Effector CD8-positive, alpha-beta T cell (primary cell): Measurements from ENCODE around the gene NTMT2.
"Not testable (repeated sequence)": the region's sequence is repeated elsewhere in the genome, so short reads cannot be mapped to it uniquely, and the experiment has no call there.

Source experiments
- DNase-seq: peaks from one replicate; lab custom pipeline; 2025; lab: John Stamatoyannopoulos, UW
- total RNA-seq, 4 experiments: gene quantifications; one replicate each; lab custom pipeline; 2026; lab: John Stamatoyannopoulos, UW

NTMT2 gene
- total RNA-seq = 0 reads per million in 4 experiments

GRCh38 chr1:170145770-170146676, at the start of gene NTMT2:
Gene NTMT2 (plus strand): TSS chr1:170145959. CDS start chr1:170146108, 149 bp downstream.
- DNase-seq = no peak

DNA sequence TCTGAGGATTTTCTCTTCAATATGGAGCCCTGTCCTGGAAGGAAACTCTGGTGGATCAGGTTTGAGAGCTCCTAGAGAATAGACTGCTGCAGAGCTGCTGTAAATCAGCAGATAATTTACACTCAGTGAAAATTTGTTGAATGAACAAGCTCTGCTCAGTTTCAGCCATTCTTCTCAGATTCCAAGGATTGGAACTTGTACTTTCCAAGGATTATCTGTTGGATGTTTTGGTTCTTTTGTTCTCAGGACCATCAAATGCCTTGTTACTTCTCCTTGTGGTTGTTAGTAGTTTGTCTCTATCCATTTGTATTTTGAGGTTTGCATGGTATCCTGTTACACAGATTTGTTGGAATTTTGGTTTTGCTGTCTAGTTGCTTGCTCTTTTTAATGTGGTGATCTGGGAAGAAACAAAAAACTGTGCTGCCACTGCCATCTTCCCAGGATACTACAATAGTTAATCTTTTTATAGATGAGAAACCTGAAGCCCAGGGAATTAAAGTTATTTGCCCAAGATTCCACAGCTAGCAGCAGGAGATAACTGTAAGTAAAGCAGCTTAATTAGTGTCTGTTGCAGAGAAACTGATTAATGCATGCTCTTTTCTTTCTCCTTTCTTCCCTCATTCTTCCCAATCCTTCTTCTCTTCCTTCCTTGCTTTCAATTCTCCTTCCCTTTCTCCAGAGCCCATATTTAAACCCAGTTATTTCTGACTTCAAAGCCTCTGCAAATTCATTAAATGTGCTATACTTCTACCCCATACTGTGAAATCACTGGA, 49.6 kb upstream of the NTMT2 start:
- DNase-seq = no peak

GRCh38 chr1:170096806-170097340, 48.9 kb upstream of the NTMT2 start:
- DNase-seq = no peak

DNA sequence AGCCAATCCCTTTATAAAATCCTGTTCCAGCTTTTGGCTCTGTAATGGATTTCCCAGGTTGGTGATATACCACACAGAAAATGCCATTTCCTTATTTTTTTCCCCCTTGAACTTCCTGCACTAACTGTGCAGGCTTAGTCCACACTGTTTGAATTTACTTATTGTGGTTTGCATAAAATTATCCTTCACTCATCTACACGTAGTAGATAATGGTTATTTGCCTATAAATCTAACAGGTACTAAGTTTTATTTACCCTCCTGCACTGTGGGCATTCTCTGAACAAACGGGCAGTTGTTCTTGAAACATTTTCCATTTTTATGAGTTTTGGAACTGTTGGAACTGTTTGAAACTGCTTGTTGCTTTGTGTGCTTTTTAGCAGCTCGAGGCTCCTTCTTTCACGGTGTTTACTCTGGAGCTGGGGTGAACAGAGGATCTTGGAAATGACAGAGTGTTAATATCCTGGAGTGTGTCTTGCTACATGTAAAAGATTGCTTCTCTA, 48.3 kb upstream of the NTMT2 start:
- DNase-seq = no peak

GRCh38 chr1:170113140-170113539, 32.6 kb upstream of the NTMT2 start:
- not testable (repeated sequence) for DNase-seq

DNA sequence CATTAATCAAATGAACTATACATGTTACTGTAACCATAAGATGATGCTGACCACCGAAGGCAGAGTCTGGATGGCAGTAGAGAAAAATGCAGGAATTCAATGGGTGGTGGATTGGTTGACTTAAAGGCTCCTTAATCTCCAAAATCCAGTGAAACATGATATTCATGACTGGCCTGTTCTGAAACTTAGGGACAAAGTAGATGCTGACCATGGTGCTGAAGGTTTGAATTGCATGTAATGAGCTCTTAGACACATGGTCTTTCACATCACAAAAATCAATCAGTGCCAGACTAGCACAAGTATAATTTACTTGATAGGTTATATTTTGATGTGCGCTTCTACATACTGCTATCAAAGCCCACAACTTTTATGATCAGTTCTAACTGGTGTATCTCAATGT, 30.9 kb upstream of the NTMT2 start:
- DNase-seq = no peak

- DNase-seq = no peak
Measured at GRCh38 chr1:170122366-170122765, 23.4 kb upstream of the NTMT2 start.

DNA sequence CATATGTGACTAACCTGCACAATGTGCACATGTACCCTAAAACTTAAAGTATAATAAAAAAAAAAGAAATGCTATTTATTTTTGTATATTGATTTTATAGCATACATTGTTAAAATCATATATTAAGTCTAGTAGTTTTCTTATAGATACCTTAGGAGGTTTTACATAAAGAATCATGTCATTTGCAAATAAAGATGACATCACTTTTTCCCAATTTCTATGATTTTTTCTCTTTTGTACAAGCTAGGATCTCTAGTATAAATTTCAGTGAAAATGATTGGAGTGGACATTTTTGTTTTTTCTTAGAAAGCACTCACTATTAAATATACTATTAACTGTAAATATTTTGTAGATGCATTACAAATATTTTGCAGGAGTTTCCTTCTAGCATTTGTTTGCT, 20.5 kb upstream of the NTMT2 start:
- DNase-seq = no peak

DNA sequence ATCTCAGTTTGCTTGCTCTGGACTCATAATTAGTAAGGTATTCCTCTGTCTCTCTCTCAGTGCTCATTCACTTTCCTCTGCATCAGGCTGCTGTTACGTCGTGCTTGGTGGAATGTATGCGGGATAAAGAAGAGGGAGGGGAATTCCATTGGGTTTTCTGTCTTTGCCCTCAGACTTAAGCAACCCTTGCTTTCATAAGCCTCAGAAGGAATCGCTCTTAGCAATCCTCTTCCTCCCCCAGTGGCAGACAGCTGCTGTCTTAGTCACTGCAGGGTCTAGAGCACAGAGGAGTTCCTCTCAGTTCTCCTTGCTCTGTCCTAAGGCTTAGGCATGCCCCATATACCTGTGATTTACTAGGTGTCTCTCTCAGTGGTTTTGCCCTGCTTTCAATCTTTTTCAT, 19.1 kb upstream of the NTMT2 start:
- DNase-seq = no peak

- DNase-seq = no peak
Measured at GRCh38 chr1:170131450-170131849, 14.3 kb upstream of the NTMT2 start.

DNA sequence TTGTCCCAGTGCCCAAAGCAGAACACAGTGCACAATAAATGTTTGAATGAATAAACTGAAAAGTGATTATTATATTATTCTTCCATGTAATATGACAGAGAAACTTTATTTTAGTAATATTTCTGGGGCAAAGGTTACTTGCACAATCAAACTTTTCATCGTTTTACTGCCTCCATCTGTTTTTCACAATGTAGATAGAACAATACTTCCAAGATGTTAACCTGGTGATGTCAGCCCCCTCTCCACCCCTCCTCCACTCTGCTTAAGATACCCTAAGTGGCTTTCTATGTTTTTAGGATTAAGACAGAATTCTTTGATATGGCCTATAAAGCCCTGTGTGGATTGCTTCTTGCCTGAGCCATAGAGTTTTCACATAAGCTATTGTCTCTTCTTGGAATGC, 13.8 kb upstream of the NTMT2 start:
- no peak for DNase-seq

DNA sequence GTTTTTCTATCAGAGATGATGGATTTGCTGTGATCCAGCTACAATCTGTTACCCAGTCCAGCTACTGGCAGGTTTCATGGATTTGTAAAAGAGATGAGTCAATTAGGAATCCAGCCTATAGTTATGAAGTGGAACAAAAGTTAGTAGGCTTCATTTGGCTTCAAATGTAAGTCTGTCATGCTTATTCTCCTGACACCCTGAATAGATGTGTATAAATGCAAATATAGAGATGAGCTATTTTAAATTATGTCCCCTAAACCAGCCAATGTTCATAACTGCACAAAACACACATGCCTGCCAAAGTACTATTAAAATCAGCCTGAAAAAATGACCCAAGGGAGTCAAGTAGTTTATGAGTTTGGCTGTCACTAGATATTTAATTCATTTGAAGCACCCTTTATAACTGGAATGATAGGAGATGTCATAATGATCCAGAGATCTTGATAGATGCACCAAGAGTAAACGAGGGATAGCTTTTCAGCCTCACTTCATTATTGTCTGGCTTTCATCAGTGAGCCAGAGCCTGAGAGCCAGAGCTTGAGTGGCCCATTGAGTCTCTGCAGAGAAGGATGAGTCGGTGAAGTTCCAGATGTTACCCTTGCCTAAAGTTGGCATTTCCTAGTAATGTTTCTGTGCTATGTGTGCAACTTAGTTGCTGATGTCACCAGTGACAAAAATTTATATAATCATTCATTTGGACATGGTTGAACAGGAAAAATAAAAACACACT, 11.8 kb upstream of the NTMT2 start:
- DNase-seq = no peak

DNA sequence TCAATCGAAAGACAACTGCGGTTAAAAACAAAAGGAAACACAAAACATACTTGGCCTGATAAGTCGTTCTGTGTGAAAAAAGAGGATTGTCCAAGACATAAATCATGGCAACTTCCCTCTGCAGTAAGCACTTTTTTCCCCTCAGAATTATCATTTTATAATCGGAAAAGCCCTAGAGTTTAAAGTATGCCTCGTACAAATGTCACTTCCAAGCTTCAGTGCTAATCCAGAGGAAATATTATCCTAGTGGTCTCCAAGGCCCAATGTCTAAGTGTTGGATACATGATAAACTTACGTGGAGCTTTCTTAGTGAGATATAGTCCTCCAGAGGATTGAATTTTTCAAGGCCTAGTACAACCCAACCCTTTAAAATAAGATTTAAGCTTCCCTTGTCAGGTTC, 11.2 kb upstream of the NTMT2 start:
- no peak for DNase-seq

DNA sequence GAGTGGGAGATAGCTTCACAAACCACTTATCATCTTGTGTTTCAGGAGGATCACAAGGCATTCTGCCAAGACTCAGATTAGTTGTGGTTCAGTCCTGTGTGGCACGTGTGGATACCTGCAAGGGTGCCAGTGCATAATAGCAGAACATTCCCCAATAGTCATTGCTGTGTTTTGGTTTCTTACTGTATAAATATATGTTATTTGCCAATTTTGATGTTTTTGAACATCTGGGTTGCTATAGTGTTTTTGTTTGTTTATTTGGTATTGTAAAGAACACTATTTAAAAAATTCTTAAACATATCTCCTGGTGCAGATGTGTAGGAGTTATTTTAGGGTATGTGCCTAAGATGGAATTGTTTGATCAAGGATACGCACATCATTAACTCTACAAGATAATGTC, 5.4 kb upstream of the NTMT2 start:
- no peak for DNase-seq

GRCh38 chr1:170145061-170145460, 698 bp upstream of the NTMT2 start:
- no peak for DNase-seq

DNA sequence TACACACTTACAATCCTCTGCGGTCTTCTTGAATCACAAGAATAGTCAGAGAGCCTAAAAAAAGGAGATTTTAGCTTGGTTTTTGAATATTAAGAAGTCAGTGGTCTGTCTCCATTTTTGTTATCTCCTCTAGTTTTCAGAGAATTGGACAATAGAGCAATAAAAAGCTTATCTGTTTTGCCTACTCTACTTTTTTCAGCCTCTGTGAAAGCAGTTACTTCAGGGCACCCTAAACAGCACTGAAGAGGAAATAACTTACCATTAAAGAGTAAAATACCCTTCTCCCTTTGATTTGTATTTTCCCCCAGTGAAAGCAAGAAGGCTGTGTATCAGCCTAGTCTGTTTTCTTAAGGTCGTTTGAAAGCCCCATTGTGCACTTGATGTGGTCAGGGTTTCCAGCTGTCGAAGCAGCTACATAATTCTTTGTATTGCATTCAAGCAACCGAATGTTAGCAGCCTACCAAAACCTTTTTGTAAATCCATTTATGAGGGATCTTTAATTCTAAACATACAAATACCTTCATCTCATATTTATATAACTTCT, 1.0 kb downstream of the NTMT2 start:
- DNase-seq = no peak

GRCh38 chr1:170149241-170149640, 3.5 kb downstream of the NTMT2 start:
- no peak for DNase-seq

GRCh38 chr1:170150016-170150415, 4.3 kb downstream of the NTMT2 start:
- no peak for DNase-seq

DNA sequence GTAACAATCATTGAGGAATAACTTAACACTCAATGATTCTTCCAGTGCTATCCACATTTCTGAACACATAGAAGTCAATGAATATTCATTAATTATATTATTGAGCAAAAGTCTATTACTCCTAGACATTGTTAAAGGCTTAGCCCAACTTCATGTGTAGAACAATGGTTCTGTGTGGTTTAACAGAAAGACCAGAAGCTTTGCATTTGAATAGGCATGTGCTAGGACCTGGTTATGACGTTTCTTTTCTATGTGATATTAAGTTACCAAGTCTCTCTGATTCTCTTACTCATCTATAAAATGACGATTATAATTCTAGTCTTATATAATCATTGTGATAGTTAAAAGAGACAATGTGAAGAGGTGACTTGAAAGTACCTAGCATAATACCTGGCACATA, 5.2 kb downstream of the NTMT2 start:
- no peak for DNase-seq

- no peak for DNase-seq
Measured at GRCh38 chr1:170153417-170153816, 7.7 kb downstream of the NTMT2 start.

DNA sequence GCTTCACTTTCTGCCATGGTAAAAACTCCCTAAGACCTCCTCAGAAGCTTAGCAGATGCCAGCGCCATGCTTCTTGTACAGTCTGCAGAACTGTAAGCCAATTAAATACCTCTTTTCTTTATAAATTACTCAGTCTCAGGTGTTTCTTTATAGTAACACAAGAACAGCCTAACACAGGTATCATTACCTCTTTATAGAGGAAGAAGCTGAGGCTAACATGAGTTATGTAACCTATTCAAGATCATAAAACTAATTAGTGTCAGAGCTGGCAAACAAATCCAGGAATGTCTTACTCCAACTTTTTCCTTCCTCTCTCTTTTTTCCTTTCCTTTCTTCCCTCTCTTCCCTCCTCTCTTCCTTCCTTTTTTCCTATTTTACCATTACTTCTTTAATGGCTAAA, 9.3 kb downstream of the NTMT2 start:
- DNase-seq = no peak

DNA sequence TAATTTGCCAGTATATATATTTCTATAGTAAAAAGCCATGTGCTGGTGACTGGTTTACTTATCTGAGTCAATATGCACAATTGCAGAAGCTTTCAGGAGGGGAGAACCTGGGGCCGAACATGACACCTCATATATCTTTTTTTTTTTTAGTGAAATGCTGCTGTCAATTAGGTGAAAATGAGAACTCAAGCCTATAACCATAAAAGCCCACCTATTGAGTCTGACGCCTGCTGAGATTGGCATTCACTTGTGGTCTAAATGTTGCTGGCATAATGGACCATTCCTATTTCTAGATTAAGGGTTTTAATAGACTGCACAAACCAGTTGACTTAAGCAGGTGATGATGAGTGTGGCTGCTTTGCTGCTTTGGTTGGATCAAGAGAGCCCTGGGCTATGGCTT, 10.8 kb downstream of the NTMT2 start:
- no peak for DNase-seq
